ENCODE measurements around the gene TMEM187. TPM values are rescaled to one million over a fixed set of nuclear protein-coding genes. Genes with fewer than 3 reads are reported as not detected.
A peak's percentile ranks its signal among the peaks of the same experiment; 100 is the strongest.

The TMEM187 gene
- total RNA-seq, 2 experiments from 2014 or later: 4.4 to 5.4 TPM

GRCh38 chrX:153934762-153935325 lies 37.7 kb upstream of the TMEM187 start, which contains the start of gene NAA10:
Gene NAA10 (minus strand): TSS chrX:153935037. CDS start chrX:153934904, 133 bp downstream.
- ATAC-seq (peak; percentile 85), DNase-seq (peak; percentile 76)
- H3K27me3 Mint-ChIP-seq: no peaks in the 10 kb centered on the region
- peaks cover 19% of the 10 kb centered on the region for H3K4me1 Mint-ChIP-seq
- ChIA-PET POLR2A (interaction anchor here (1.2 kb wide), 1 partner anchor 8 kb away, joined by 5 read pairs; no protein-coding TSS in a partner anchor), CTCF (interaction anchor here (0.9 to 2.5 kb wide), 4 partner anchors 9 to 55 kb away, joined by 3 to 8 read pairs (median 6); partner anchors contain the start of gene ARHGAP4)
- H3K36me3 Mint-ChIP-seq (ENCODE audit: low read depth): peaks cover 5% of the 10 kb centered on the region
- H3K27ac Mint-ChIP-seq: peak within 1 kb of the TSS; percentile 51
- intact Hi-C loops (cut with DNase I, micrococcal nuclease): loop anchor here in 1 of 2 experiments (1.0 kb wide), 1 partner anchor 12 kb away; no protein-coding TSS in a partner anchor
- peak within 1 kb of the TSS; percentile 81 for H3K4me3 Mint-ChIP-seq
- H3K9me3 Mint-ChIP-seq (ENCODE audit: low read depth): no peaks in the 10 kb centered on the region

GRCh38 chrX:153935326-153935851 lies 37.2 kb upstream of the TMEM187 start:
- POLR2A ChIA-PET: interaction anchor here (1.2 kb wide), 1 partner anchor 9 kb away, joined by 5 read pairs; no protein-coding TSS in a partner anchor
- H3K4me1 Mint-ChIP-seq: peaks cover 21% of the 10 kb centered on the region
- intact Hi-C loops (cut with DNase I, micrococcal nuclease): loop anchor here in 1 of 2 experiments (1.0 kb wide), 1 partner anchor 12 kb away; no protein-coding TSS in a partner anchor

GRCh38 chrX:153937056-153937455 lies 35.5 kb upstream of the TMEM187 start:
- intact Hi-C loops (cut with DNase I, micrococcal nuclease): no loop called here
- POLR2A ChIA-PET: interaction anchor here (0.7 kb wide), 1 partner anchor 14 kb away, joined by 4 read pairs; no protein-coding TSS in a partner anchor
- no peak overlapping the region for H3K27ac Mint-ChIP-seq

More at GRCh38 chrX:153935326-153935851, 37.2 kb upstream of the TMEM187 start:
- DNase-seq (no peak), ATAC-seq (no peak)
- Mint-ChIP-seq H3K36me3 (ENCODE audit: low read depth) (peaks cover 5% of the 10 kb centered on the region), H3K9me3 (ENCODE audit: low read depth) (no peaks in the 10 kb centered on the region), H3K27me3 (no peaks in the 10 kb centered on the region), H3K4me3 (peak overlapping the region; percentile 68), H3K27ac (peak overlapping the region; percentile 42)
- CTCF ChIA-PET: interaction anchor here (1.1 to 2.5 kb wide), 4 partner anchors 10 to 54 kb away, joined by 4 to 8 read pairs (median 6); partner anchors contain the start of gene ARHGAP4

GRCh38 chrX:153938226-153938786 lies 34.2 kb upstream of the TMEM187 start:
- CTCF ChIA-PET: interaction anchor here (0.6 to 1.5 kb wide), 2 partner anchors 8 to 199 kb away, joined by 3 to 8 read pairs; no protein-coding TSS in a partner anchor

More at GRCh38 chrX:153937056-153937455, 35.5 kb upstream of the TMEM187 start:
- DNase-seq: no peak
- H3K27me3 Mint-ChIP-seq: no peaks in the 10 kb centered on the region
- H3K9me3 Mint-ChIP-seq (ENCODE audit: low read depth): no peaks in the 10 kb centered on the region
- no peaks in the 10 kb centered on the region for H3K36me3 Mint-ChIP-seq (ENCODE audit: low read depth)
- no peak overlapping the region for H3K4me3 Mint-ChIP-seq
- peaks cover 16% of the 10 kb centered on the region for H3K4me1 Mint-ChIP-seq
- ATAC-seq: no peak
- CTCF ChIA-PET: no interaction called here

GRCh38 chrX:153939573-153939972 lies 33.0 kb upstream of the TMEM187 start:
- DNase-seq (no peak), ATAC-seq (no peak)
- peak overlapping the region; percentile 36 for H3K4me3 Mint-ChIP-seq
- H3K4me1 Mint-ChIP-seq: peaks cover 12% of the 10 kb centered on the region
- intact Hi-C loops (cut with DNase I, micrococcal nuclease): no loop called here
- POLR2A ChIA-PET: no interaction called here
- no peaks in the 10 kb centered on the region for H3K27me3 Mint-ChIP-seq
- H3K36me3 Mint-ChIP-seq (ENCODE audit: low read depth): no peaks in the 10 kb centered on the region
- no peak overlapping the region for H3K27ac Mint-ChIP-seq
- CTCF ChIA-PET: interaction anchor here (0.6 to 2.3 kb wide), 3 partner anchors 10 to 176 kb away, joined by 3 to 12 read pairs (median 3); no protein-coding TSS in a partner anchor
- no peaks in the 10 kb centered on the region for H3K9me3 Mint-ChIP-seq (ENCODE audit: low read depth)

More at GRCh38 chrX:153938226-153938786, 34.2 kb upstream of the TMEM187 start:
- DNase-seq: no peak
- no peak for ATAC-seq
- Mint-ChIP-seq H3K4me1 (peaks cover 14% of the 10 kb centered on the region), H3K27me3 (no peaks in the 10 kb centered on the region), H3K36me3 (ENCODE audit: low read depth) (no peaks in the 10 kb centered on the region), H3K9me3 (ENCODE audit: low read depth) (no peaks in the 10 kb centered on the region), H3K4me3 (no peak overlapping the region), H3K27ac (no peak overlapping the region)
- POLR2A ChIA-PET: interaction anchor here (0.6 kb wide), 1 partner anchor 139 kb away, joined by 5 read pairs; no protein-coding TSS in a partner anchor
- intact Hi-C loops (cut with DNase I, micrococcal nuclease): no loop called here

- ATAC-seq: no peak
- POLR2A ChIA-PET: no interaction called here
- Mint-ChIP-seq H3K9me3 (ENCODE audit: low read depth) (no peaks in the 10 kb centered on the region), H3K36me3 (ENCODE audit: low read depth) (no peaks in the 10 kb centered on the region), H3K4me1 (peaks cover 12% of the 10 kb centered on the region), H3K27ac (peak overlapping the region; percentile 82), H3K4me3 (peak overlapping the region; percentile 64), H3K27me3 (no peaks in the 10 kb centered on the region)
- intact Hi-C loops (cut with DNase I, micrococcal nuclease): no loop called here
- CTCF ChIA-PET: interaction anchor here (2.3 kb wide), 1 partner anchor 8 kb away, joined by 12 read pairs; no protein-coding TSS in a partner anchor
- no peak for DNase-seq
These were observed 31.0 kb upstream of the TMEM187 start for GRCh38 chrX:153941336-153942252.

GRCh38 chrX:153944140-153944799 lies 28.3 kb upstream of the TMEM187 start, which contains the start of gene RENBP:
Gene RENBP (minus strand): TSS chrX:153944643. CDS start chrX:153944610, 33 bp downstream.
- POLR2A ChIA-PET: no interaction called here
- CTCF ChIA-PET: interaction anchor here (0.6 to 1.9 kb wide), 5 partner anchors 16 to 657 kb away, joined by 3 to 12 read pairs (median 3); no protein-coding TSS in a partner anchor
- DNase-seq (peak; percentile 71), ATAC-seq (peak; percentile 34)
- Mint-ChIP-seq H3K36me3 (ENCODE audit: low read depth) (peaks cover 4% of the 10 kb centered on the region), H3K9me3 (ENCODE audit: low read depth) (no peaks in the 10 kb centered on the region), H3K27ac (peak within 1 kb of the TSS; percentile 70), H3K4me1 (peaks cover 14% of the 10 kb centered on the region), H3K27me3 (no peaks in the 10 kb centered on the region), H3K4me3 (peak within 1 kb of the TSS; percentile 75)
- intact Hi-C loops (cut with DNase I, micrococcal nuclease): no loop called here

GRCh38 chrX:153944800-153945150 lies 27.8 kb upstream of the TMEM187 start:
- Mint-ChIP-seq H3K36me3 (ENCODE audit: low read depth) (peaks cover 8% of the 10 kb centered on the region), H3K4me1 (peaks cover 19% of the 10 kb centered on the region), H3K4me3 (peak overlapping the region; percentile 75), H3K27me3 (no peaks in the 10 kb centered on the region), H3K27ac (no peak overlapping the region), H3K9me3 (ENCODE audit: low read depth) (no peaks in the 10 kb centered on the region)
- CTCF ChIA-PET: interaction anchor here (0.6 to 1.9 kb wide), 3 partner anchors 16 to 657 kb away, joined by 3 to 12 read pairs (median 3); no protein-coding TSS in a partner anchor
- no peak for DNase-seq
- POLR2A ChIA-PET: no interaction called here
- intact Hi-C loops (cut with DNase I, micrococcal nuclease): loop anchor here in 1 of 2 experiments (5.0 kb wide), 1 partner anchor 182 kb away; the partner anchor contains the start of gene PLXNB3
- ATAC-seq: no peak

- Mint-ChIP-seq H3K9me3 (ENCODE audit: low read depth) (no peaks in the 10 kb centered on the region), H3K27me3 (no peaks in the 10 kb centered on the region), H3K4me3 (no peak overlapping the region), H3K27ac (no peak overlapping the region), H3K4me1 (peaks cover 15% of the 10 kb centered on the region), H3K36me3 (ENCODE audit: low read depth) (peaks cover 19% of the 10 kb centered on the region)
- ATAC-seq (no peak), DNase-seq (no peak)
- POLR2A ChIA-PET: interaction anchor here (1.3 kb wide), 1 partner anchor 15 kb away, joined by 3 read pairs; no protein-coding TSS in a partner anchor
- CTCF ChIA-PET: interaction anchor here (0.7 to 2.4 kb wide), 7 partner anchors 10 to 26 kb away, joined by 3 to 19 read pairs (median 8); partner anchors contain the start of gene NAA10
- intact Hi-C loops (cut with DNase I, micrococcal nuclease): loop anchor here in 1 of 2 experiments (5.0 kb wide), 1 partner anchor 184 kb away; the partner anchor contains the start of gene PLXNB3
These were observed 26.3 kb upstream of the TMEM187 start for GRCh38 chrX:153945956-153946943.
